BJ (cell line): Measurements from ENCODE around the gene ACOT13. TPM values are rescaled to one million over a fixed set of nuclear protein-coding genes. Genes with fewer than 3 reads are reported as not detected.

Experiments
- CTCF ChIA-PET: fragments of 350-600 bp; formaldehyde crosslinking; extraction: SDS; loops from one replicate; lab custom pipeline; 2021; ENCODE audit warnings: antibody characterized with exemption, inconsistent platforms; lab: Yijun Ruan, JAX
- POLR2A ChIA-PET: fragments of 300-600 bp; sonication (Branson Sonifier 250); formaldehyde crosslinking; extraction: SDS; loops from one replicate; lab custom pipeline; 2021; ENCODE audit warnings: antibody characterized with exemption; lab: Charles Lee
- DNase-seq: peaks from one replicate; pipeline ENCODE4 v3.0.0-alpha.2; 2011; ENCODE audit warnings: low read depth
- H3K27me3 ChIP-seq: 2 replicates; pipeline ENCODE4 v1.6.0; 2011; ENCODE audit warnings: low read length; ENCODE audit not compliant: control insufficient read depth, insufficient read depth
- H3K36me3 ChIP-seq: 2 replicates; pipeline ENCODE4 v1.5.1; 2011; ENCODE audit warnings: low read length; ENCODE audit not compliant: control insufficient read depth, insufficient read depth
- H3K4me3 ChIP-seq: 2 replicates; pipeline ENCODE4 v1.5.1; 2011; ENCODE audit warnings: low read depth, mild to moderate bottlenecking, control low read depth, low read length
- polyA plus RNA-seq: library from polyadenylated mRNA; depleted of rRNA; stranded (reverse); fragments of >200 nt; gene quantifications from 2 replicates; pipeline ENCODE4 v1.2.3, GENCODE V29; 2011
- TF ChIP-seq, protein P1 (sequence below): IDR thresholded peaks from 2 replicates; pipeline ENCODE4 v1.5.1; 2011; ENCODE audit warnings: low read depth, mild to moderate bottlenecking, control low read depth, inconsistent platforms, low read length, moderate library complexity; ENCODE audit not compliant: insufficient read depth

The ACOT13 gene
- polyA plus RNA-seq, 1 experiment: 9.9 TPM

DNA sequence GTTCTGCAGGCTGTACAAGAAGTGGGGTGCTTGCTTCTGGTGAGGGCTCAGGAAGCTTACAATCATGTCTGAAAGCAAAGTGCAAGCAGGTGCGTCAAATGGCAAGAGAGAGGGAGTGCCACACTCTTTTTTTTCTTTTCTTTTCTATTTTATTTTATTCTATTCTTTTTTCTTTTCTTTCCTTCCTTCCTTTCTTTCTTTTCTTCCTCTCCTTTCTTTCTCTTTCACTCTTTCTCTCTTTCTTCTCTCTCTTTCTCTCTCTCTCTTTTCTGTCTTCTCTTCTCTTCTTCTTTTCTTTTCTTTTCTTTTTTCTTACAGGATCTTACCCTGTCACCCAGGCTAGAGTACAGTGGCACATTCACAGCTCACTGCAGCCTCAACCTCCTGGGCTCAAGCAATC lies 19.5 kb downstream of the ACOT13 start:
- POLR2A ChIA-PET: no interaction called here
- no peak overlapping the region for H3K4me3 ChIP-seq

DNA sequence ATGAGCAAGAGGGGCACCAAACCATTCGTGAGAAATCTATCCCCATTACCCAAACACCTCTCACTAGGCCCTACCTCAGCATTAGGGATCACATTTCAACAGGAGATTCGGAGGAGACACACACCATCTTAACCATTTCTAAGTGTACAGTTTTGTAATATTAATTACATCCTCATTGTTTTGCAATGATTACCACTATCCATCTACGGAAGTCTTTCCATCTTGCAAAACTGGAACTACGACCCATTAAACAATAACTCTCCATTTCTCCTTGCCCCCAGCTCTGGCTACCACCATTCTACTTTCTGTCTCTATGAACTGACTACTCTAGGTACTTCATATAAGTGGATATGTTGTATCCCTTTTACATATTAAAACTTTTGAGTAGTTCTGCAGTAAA lies 20.1 kb downstream of the ACOT13 start:
- Histone ChIP-seq H3K4me3 (no peak overlapping the region), H3K27me3 (no peaks in the 10 kb centered on the region), H3K36me3 (no peaks in the 10 kb centered on the region)
- DNase-seq: no peak
- CTCF ChIA-PET: no interaction called here
- TF ChIP-seq, protein P1, sequence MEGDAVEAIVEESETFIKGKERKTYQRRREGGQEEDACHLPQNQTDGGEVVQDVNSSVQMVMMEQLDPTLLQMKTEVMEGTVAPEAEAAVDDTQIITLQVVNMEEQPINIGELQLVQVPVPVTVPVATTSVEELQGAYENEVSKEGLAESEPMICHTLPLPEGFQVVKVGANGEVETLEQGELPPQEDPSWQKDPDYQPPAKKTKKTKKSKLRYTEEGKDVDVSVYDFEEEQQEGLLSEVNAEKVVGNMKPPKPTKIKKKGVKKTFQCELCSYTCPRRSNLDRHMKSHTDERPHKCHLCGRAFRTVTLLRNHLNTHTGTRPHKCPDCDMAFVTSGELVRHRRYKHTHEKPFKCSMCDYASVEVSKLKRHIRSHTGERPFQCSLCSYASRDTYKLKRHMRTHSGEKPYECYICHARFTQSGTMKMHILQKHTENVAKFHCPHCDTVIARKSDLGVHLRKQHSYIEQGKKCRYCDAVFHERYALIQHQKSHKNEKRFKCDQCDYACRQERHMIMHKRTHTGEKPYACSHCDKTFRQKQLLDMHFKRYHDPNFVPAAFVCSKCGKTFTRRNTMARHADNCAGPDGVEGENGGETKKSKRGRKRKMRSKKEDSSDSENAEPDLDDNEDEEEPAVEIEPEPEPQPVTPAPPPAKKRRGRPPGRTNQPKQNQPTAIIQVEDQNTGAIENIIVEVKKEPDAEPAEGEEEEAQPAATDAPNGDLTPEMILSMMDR: no peak
- POLR2A ChIA-PET: no interaction called here

More for the DNA sequence above, 19.5 kb downstream of the ACOT13 start:
- H3K36me3 ChIP-seq: no peaks in the 10 kb centered on the region
- CTCF ChIA-PET: no interaction called here
- TF ChIP-seq, protein P1: no peak
- H3K27me3 ChIP-seq: no peaks in the 10 kb centered on the region
- DNase-seq: no peak

DNA sequence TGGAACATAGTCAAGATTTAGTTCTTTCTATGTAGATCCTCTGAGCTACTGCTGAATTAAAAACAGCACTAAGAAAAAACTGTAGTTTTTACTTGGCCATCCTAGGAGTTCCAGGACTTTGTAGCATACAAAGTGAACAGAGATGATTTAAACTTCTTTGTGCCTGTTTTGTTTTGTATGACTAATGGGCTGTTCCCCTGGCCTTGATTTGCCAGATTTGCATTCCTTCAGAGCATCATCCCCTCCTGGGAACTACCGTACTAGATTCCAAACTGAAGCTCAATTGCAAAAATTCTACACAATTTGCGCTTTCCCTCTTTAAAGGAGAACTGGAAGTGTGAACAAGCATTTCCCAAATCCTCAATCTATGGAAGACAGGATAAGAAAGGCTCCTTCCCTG lies 23.1 kb downstream of the ACOT13 start:
- DNase-seq: no peak
- no peaks in the 10 kb centered on the region for H3K27me3 ChIP-seq
- TF ChIP-seq, protein P1: no peak
- no peaks in the 10 kb centered on the region for H3K36me3 ChIP-seq
- no peak overlapping the region for H3K4me3 ChIP-seq
- ChIA-PET POLR2A (interaction anchor here (0.7 kb wide), 1 partner anchor 166 kb away, joined by 5 read pairs; no protein-coding TSS in a partner anchor), CTCF (interaction anchor here (10.9 kb wide), 1 partner anchor 108 kb away, joined by 110 read pairs; no protein-coding TSS in a partner anchor)

DNA sequence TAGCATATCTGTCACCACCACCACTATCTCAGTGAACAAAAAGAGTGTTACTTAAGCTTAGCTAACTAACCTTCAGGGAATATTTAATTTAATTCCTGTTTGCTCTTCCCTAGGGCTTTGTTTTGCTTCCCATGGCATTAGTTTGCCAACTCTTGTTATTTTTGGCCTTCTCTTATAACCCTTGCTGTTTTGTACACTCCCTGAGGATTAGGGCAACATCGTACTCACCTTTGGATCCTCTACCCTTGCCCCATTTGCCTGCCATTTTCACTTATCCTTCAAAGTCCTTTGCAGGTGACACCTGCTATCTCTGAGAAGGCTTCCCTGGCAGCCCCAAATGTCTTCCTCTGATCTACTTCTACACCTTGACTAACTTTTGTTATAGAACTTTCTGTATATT lies 23.7 kb downstream of the ACOT13 start:
- TF ChIP-seq, protein P1: no peak
- Histone ChIP-seq H3K27me3 (no peaks in the 10 kb centered on the region), H3K4me3 (no peak overlapping the region), H3K36me3 (no peaks in the 10 kb centered on the region)
- CTCF ChIA-PET: interaction anchor here (1.5 to 10.9 kb wide), 2 partner anchors 17 to 108 kb away, joined by 3 to 110 read pairs; no protein-coding TSS in a partner anchor
- POLR2A ChIA-PET: no interaction called here
- DNase-seq: no peak

DNA sequence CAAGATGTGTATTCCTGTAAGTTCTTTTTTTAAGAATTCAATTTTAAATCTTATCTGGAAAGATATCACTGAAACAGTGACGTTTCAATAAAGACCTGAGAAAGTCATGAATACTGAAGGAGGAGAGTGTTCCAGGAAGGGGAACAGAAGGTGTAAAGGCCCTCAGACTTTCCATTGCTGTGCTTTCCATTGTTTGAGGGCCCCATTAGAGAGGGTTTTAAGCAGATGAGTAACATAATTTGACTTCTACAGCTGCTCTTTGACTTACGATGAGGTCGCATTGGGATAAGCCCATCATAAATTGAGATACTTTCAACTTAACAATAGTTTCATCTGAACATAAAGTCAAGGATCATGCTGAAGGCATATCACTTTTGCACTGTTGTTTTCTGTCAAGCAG lies 24.7 kb downstream of the ACOT13 start:
- no peak overlapping the region for H3K4me3 ChIP-seq
- POLR2A ChIA-PET: no interaction called here
- TF ChIP-seq, protein P1: no peak
- H3K36me3 ChIP-seq: no peaks in the 10 kb centered on the region
- no peaks in the 10 kb centered on the region for H3K27me3 ChIP-seq
- no peak for DNase-seq
- CTCF ChIA-PET: interaction anchor here (1.5 to 10.9 kb wide), 2 partner anchors 16 to 109 kb away, joined by 3 to 110 read pairs; no protein-coding TSS in a partner anchor
